OCI-LY7 (cell line): ENCODE data around the gene PKNOX1. TPM values are rescaled to one million over a fixed set of nuclear protein-coding genes. Genes with fewer than 3 reads are reported as not detected.

Source experiments
- BruUV-seq: library from RNA; stranded (reverse); fragments of 400-500 nt; replicated peaks from 2 replicates; lab custom pipeline; 2021; lab: Mats Ljungman, UMichigan
- CTCF ChIA-PET: fragments of 300-600 bp; sonication (Branson Sonifier 250); formaldehyde crosslinking; loops from one replicate; lab custom pipeline; 2022; ENCODE audit warnings: antibody characterized with exemption; ENCODE audit not compliant: unreplicated experiment; lab: Charles Lee
- POLR2A ChIA-PET: fragments of 300-600 bp; sonication (Branson Sonifier 250); formaldehyde crosslinking; loops from one replicate; lab custom pipeline; 2022; ENCODE audit warnings: antibody characterized with exemption; lab: Charles Lee
- DNase-seq: peaks from one replicate; pipeline ENCODE4 v3.0.0-alpha.2; 2015; ENCODE audit warnings: low spot score
- H2AFZ ChIP-seq: fragments of 200-600 bp; sonication (generic), shearing (Covaris generic); 2 replicates; pipeline ENCODE4 v1.6.1; 2014; ENCODE audit warnings: mild to moderate bottlenecking, antibody characterized with exemption, low read length, moderate library complexity
- H3K27ac ChIP-seq: fragments of 200-600 bp; sonication (generic); 2 replicates; pipeline ENCODE4 v1.5.1; 2014; ENCODE audit warnings: mixed run types, low read depth, mild to moderate bottlenecking, moderate library complexity, low read length, inconsistent platforms; ENCODE audit not compliant: poor library complexity, severe bottlenecking
- H3K36me3 ChIP-seq: fragments of 200-600 bp; sonication (generic); 2 replicates; pipeline ENCODE4 v1.6.1; 2014; ENCODE audit warnings: mild to moderate bottlenecking, antibody characterized with exemption, low read length, moderate library complexity, mixed read lengths; ENCODE audit not compliant: insufficient read depth
- H3K4me1 ChIP-seq: fragments of 200-600 bp; sonication (generic); 2 replicates; pipeline ENCODE4 v1.5.1; 2014; ENCODE audit warnings: mild to moderate bottlenecking, low read length; ENCODE audit not compliant: insufficient read depth, poor library complexity, severe bottlenecking
- H3K4me2 ChIP-seq: fragments of 200-600 bp; sonication (generic); 2 replicates; pipeline ENCODE4 v1.6.1; 2014; ENCODE audit warnings: mild to moderate bottlenecking, low read length
- H3K4me3 ChIP-seq: fragments of 200-600 bp; sonication (generic); 2 replicates; pipeline ENCODE4 v1.5.1; 2014; ENCODE audit warnings: mild to moderate bottlenecking, low read depth, low read length; ENCODE audit not compliant: poor library complexity, severe bottlenecking
- H3K79me2 ChIP-seq: fragments of 200-600 bp; sonication (generic); 2 replicates; pipeline ENCODE4 v1.6.1; 2016; ENCODE audit warnings: low read depth, mild to moderate bottlenecking, low read length, moderate library complexity, mixed read lengths; ENCODE audit not compliant: insufficient read depth
- H3K9me2 ChIP-seq: fragments of 200-600 bp; sonication (generic); 2 replicates; pipeline ENCODE4 v1.6.1; 2016; ENCODE audit warnings: mild to moderate bottlenecking, low read length, mixed read lengths; ENCODE audit not compliant: insufficient read depth
- H3K9me3 ChIP-seq: fragments of 200-600 bp; sonication (generic); 2 replicates; pipeline ENCODE4 v1.6.1; 2014; ENCODE audit warnings: mild to moderate bottlenecking, mixed run types, low read length, mixed read lengths
- H4K20me1 ChIP-seq: fragments of 200-600 bp; sonication (generic); 2 replicates; pipeline ENCODE4 v1.6.1; 2014; ENCODE audit warnings: mild to moderate bottlenecking, antibody characterized with exemption, low read length, moderate library complexity, mixed read lengths; ENCODE audit not compliant: insufficient read depth
- EZH2phosphoT487 ChIP-seq: fragments of 200-600 bp; sonication (generic); IDR thresholded peaks from 2 replicates; pipeline ENCODE4 v1.6.1; 2018; ENCODE audit warnings: low read depth, borderline replicate concordance, mild to moderate bottlenecking, mixed run types, antibody characterized with exemption, low read length, moderate library complexity, mixed read lengths
- intact Hi-C: fragments of 100-400 bp; cut with micrococcal nuclease; formaldehyde crosslinking; loops from one replicate; pipeline ENCODE4 v1.10.0; 2022; ENCODE audit not compliant: unreplicated experiment
- total RNA-seq, 2 experiments: library from RNA; depleted of rRNA in 1 of 2; stranded (reverse); fragments of >200 nt in 1 of 2; shearing (Covaris generic) in 1 of 2; gene quantifications; 2 replicates each; pipeline ENCODE4 v1.2.3, GENCODE V29; 2014 to 2022
- TF ChIP-seq, protein P1 (sequence below): fragments of 200-600 bp; sonication (generic); conservative IDR thresholded peaks from 2 replicates; pipeline ENCODE4 v1.5.1; 2014; ENCODE audit warnings: mild to moderate bottlenecking, antibody characterized with exemption, low read length, moderate library complexity, mixed read lengths

PKNOX1 gene
- total RNA-seq, 2 experiments from 2014 or later, result 23.7 to 32.9 TPM

GRCh38 chr21:43021756-43022600 lies 47.6 kb downstream of the PKNOX1 start:
- Histone ChIP-seq H3K9me2 (no peaks in the 10 kb centered on the region), H3K4me1 (peaks cover 27% of the 10 kb centered on the region), H3K9me3 (no peaks in the 10 kb centered on the region), H3K4me3 (no peak overlapping the region), H3K4me2 (no peak overlapping the region), H3K79me2 (no peaks in the 10 kb centered on the region), H3K27ac (no peak overlapping the region), H2AFZ (no peak overlapping the region), H4K20me1 (no peaks in the 10 kb centered on the region), H3K36me3 (peaks cover 52% of the 10 kb centered on the region)
- CTCF ChIA-PET, result no interaction called here
- no TSS peak for BruUV-seq
- DNase-seq, result no peak
- POLR2A ChIA-PET, result no interaction called here
- TF ChIP-seq, protein P1, sequence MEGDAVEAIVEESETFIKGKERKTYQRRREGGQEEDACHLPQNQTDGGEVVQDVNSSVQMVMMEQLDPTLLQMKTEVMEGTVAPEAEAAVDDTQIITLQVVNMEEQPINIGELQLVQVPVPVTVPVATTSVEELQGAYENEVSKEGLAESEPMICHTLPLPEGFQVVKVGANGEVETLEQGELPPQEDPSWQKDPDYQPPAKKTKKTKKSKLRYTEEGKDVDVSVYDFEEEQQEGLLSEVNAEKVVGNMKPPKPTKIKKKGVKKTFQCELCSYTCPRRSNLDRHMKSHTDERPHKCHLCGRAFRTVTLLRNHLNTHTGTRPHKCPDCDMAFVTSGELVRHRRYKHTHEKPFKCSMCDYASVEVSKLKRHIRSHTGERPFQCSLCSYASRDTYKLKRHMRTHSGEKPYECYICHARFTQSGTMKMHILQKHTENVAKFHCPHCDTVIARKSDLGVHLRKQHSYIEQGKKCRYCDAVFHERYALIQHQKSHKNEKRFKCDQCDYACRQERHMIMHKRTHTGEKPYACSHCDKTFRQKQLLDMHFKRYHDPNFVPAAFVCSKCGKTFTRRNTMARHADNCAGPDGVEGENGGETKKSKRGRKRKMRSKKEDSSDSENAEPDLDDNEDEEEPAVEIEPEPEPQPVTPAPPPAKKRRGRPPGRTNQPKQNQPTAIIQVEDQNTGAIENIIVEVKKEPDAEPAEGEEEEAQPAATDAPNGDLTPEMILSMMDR, result no peak
- TF ChIP-seq EZH2phosphoT487, result no peak
- intact Hi-C loops, result no loop called here

- TF ChIP-seq, protein P1, result no peak
- TF ChIP-seq EZH2phosphoT487, result no peak
- Histone ChIP-seq H3K27ac (no peak overlapping the region), H3K36me3 (peaks cover 46% of the 10 kb centered on the region), H3K4me1 (peaks cover 27% of the 10 kb centered on the region), H2AFZ (no peak overlapping the region), H3K79me2 (no peaks in the 10 kb centered on the region), H3K4me3 (no peak overlapping the region), H3K4me2 (no peak overlapping the region), H4K20me1 (no peaks in the 10 kb centered on the region), H3K9me2 (no peaks in the 10 kb centered on the region), H3K9me3 (no peaks in the 10 kb centered on the region)
- no TSS peak for BruUV-seq
- CTCF ChIA-PET, result no interaction called here
- no peak for DNase-seq
- POLR2A ChIA-PET, result interaction anchor here (0.7 kb wide), 1 partner anchor 973 kb away, joined by 3 read pairs; no protein-coding TSS in a partner anchor
- intact Hi-C loops, result no loop called here
These were observed 48.8 kb downstream of the PKNOX1 start for GRCh38 chr21:43023175-43023574.
